ENCODE measurements around the gene FURIN. TPM values are rescaled to one million over a fixed set of nuclear protein-coding genes. Genes with fewer than 3 reads are reported as not detected.
"Not testable (repeated sequence)": the region's sequence is repeated elsewhere in the genome, so short reads cannot be mapped to it uniquely, and the experiment has no call there.

FURIN gene
- total and polyA plus RNA-seq, 9 of the 15 experiments (the other 6 are each of a cell fraction or from before 2014, with no cell fraction given), result 0.92 to 99.9 (median 34.8) TPM

DNA sequence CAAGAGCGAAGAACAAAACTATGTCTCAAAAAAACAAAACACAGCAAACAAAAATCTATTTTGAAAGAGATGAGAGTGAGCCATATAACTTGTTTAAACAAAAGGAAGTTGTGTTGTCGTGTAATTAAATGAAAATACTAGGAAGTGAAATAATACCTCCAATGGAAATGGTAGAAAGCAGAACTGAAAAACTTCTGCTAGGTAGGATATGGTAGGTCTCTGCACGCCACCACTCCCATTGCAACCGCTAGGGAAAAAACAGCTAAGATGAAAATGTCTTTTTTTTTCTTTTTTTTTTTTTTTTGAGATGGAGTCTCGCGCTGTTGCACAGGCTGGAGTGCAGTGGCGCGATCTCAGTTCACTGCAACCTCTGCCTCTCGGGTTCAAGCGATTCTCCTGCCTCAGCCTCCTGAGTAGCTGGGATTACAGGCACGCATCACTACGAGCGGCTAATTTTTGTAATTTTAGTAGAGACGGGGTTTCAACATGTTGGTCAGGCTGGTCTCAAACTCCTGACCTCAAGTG lies 28.8 kb downstream of the FURIN start:
- DNase-seq (ENCODE audit: extremely low read depth in 1 of 4, low spot score in 3 of 4); H3K9me1 ChIP-seq (ENCODE audit: control insufficient read depth, insufficient read depth, low read length); intact Hi-C loops (cut with micrococcal nuclease); BruUV-seq (replicated peaks); H3K27ac ChIP-seq (ENCODE audit: extremely low read depth, low read depth, low read length); ATAC-seq; H2AFZ ChIP-seq (ENCODE audit: low read depth, low read length); H4K20me1 ChIP-seq (replicated peaks; ENCODE audit: control insufficient read depth, insufficient read depth, low read length); H3K4me2 ChIP-seq (ENCODE audit: insufficient read depth, low read length); FAIRE-seq; H3K9me3 ChIP-seq (replicated peaks; ENCODE audit: control insufficient read depth, insufficient read depth, low read depth, low read length); H3K79me2 ChIP-seq (ENCODE audit: control insufficient read depth, insufficient read depth, low read length); H3K4me3 ChIP-seq; H3K27me3 ChIP-seq (ENCODE audit: control insufficient read depth in 2 of 2, insufficient read depth in 2 of 2, low read length in 2 of 2); in situ Hi-C loops (cut with MboI); H3K36me3 ChIP-seq (ENCODE audit: control insufficient read depth, insufficient read depth, low read length); H3K9ac ChIP-seq (ENCODE audit: insufficient read depth in 1 of 2, low read depth in 2 of 2, low read length in 2 of 2): not testable (repeated sequence)
- ChIA-PET POLR2A (interaction anchor here (0.7 kb wide), 1 partner anchor 1835 kb away, joined by 3 read pairs; no protein-coding TSS in a partner anchor), CTCF (ENCODE audit: low intra/inter-chr PET ratio) (interaction anchor here (0.6 kb wide), 1 partner anchor 34 kb away, joined by 3 read pairs; no protein-coding TSS in a partner anchor)
- whole genome bisulfite sequencing (ENCODE audit: insufficient coverage, low coverage, missing lambda C conversion rate), result 77% methylated on average over 9 of the region's 14 CpGs
- peaks cover 29 to 49% of the 10 kb centered on the region in 2 experiments for H3K4me1 ChIP-seq (replicated peaks in 1 of 2; ENCODE audit: control insufficient read depth in 2 of 2, insufficient read depth in 2 of 2, low read length in 2 of 2)
- 0 out of 2 replicates have a peak, but pooled peaks have one; percentile 6 for TF ChIP-seq ZNF384 (IDR thresholded peaks at IDR 0.05; ENCODE audit: low read depth, low read length)
- TF ChIP-seq, protein P1, sequence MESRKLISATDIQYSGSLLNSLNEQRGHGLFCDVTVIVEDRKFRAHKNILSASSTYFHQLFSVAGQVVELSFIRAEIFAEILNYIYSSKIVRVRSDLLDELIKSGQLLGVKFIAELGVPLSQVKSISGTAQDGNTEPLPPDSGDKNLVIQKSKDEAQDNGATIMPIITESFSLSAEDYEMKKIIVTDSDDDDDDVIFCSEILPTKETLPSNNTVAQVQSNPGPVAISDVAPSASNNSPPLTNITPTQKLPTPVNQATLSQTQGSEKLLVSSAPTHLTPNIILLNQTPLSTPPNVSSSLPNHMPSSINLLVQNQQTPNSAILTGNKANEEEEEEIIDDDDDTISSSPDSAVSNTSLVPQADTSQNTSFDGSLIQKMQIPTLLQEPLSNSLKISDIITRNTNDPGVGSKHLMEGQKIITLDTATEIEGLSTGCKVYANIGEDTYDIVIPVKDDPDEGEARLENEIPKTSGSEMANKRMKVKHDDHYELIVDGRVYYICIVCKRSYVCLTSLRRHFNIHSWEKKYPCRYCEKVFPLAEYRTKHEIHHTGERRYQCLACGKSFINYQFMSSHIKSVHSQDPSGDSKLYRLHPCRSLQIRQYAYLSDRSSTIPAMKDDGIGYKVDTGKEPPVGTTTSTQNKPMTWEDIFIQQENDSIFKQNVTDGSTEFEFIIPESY (CRISPR knock-in tag; IDR thresholded peaks at IDR 0.05), result peak; percentile 96

Data from K562 (cell line).